Calu3 (cell line): ENCODE results near the gene UBR4. TPM values are rescaled to one million over a fixed set of nuclear protein-coding genes. Genes with fewer than 3 reads are reported as not detected.

Experiments
- BruUV-seq: library from RNA; stranded (reverse); fragments of 400-500 nt; replicated peaks from 2 replicates; lab custom pipeline; 2021; lab: Mats Ljungman, UMichigan
- CTCF ChIA-PET: fragments of 300-600 bp; sonication (Branson Sonifier 250); formaldehyde crosslinking; loops from one replicate; lab custom pipeline; 2022; ENCODE audit warnings: antibody characterized with exemption; lab: Charles Lee
- DNase-seq: peaks from one replicate; pipeline ENCODE4 v3.0.0; 2022
- H3K27ac Mint-ChIP-seq: one replicate; pipeline ENCODE4 v1.8.0; 2022; ENCODE audit warnings: mixed read lengths; ENCODE audit not compliant: unreplicated experiment
- H3K27me3 Mint-ChIP-seq: one replicate; pipeline ENCODE4 v1.8.0; 2022; ENCODE audit warnings: mixed read lengths; ENCODE audit not compliant: unreplicated experiment
- H3K36me3 Mint-ChIP-seq: one replicate; pipeline ENCODE4 v1.8.0; 2022; ENCODE audit warnings: mild to moderate bottlenecking, moderate library complexity, mixed read lengths; ENCODE audit not compliant: insufficient read depth, unreplicated experiment
- H3K4me1 Mint-ChIP-seq: one replicate; pipeline ENCODE4 v1.8.0; 2022; ENCODE audit warnings: mild to moderate bottlenecking, low read depth, mixed read lengths; ENCODE audit not compliant: unreplicated experiment
- H3K4me3 Mint-ChIP-seq: one replicate; pipeline ENCODE4 v1.8.0; 2022; ENCODE audit warnings: mild to moderate bottlenecking, low read depth, moderate library complexity, mixed read lengths; ENCODE audit not compliant: unreplicated experiment
- H3K9me3 Mint-ChIP-seq: one replicate; pipeline ENCODE4 v1.8.0; 2022; ENCODE audit warnings: low read depth, mixed read lengths; ENCODE audit not compliant: unreplicated experiment
- CTCF ChIP-seq: fragments of 200-600 bp; IDR thresholded peaks from one replicate; pipeline ENCODE4 v1.8.0; 2022; ENCODE audit warnings: antibody characterized with exemption; ENCODE audit not compliant: unreplicated experiment
- intact Hi-C: fragments of 100-400 bp; cut with micrococcal nuclease; formaldehyde crosslinking; loops from one replicate; pipeline ENCODE4 v1.10.0; 2022; ENCODE audit not compliant: unreplicated experiment
- total RNA-seq: library from RNA; stranded (reverse); gene quantifications from 2 replicates; pipeline ENCODE4 v1.2.3, GENCODE V29; 2022

The UBR4 gene
- total RNA-seq, 1 experiment from 2014 or later: 123 TPM

- no peak overlapping the region for H3K4me3 Mint-ChIP-seq
- no TSS peak for BruUV-seq
- DNase-seq: no peak
- CTCF ChIA-PET: no interaction called here
- intact Hi-C loops: no loop called here
- H3K36me3 Mint-ChIP-seq: peaks cover 5% of the 10 kb centered on the region
- H3K27ac Mint-ChIP-seq: no peak overlapping the region
- H3K4me1 Mint-ChIP-seq: peaks cover 37% of the 10 kb centered on the region
- no peaks in the 10 kb centered on the region for H3K9me3 Mint-ChIP-seq
- H3K27me3 Mint-ChIP-seq: no peaks in the 10 kb centered on the region
- TF ChIP-seq CTCF: no peak
Observed at GRCh38 chr1:19049128-19049768, 160.8 kb downstream of the UBR4 start.

GRCh38 chr1:19046972-19047731 is 162.9 kb downstream of the UBR4 start:
- no peak for DNase-seq
- Mint-ChIP-seq H3K36me3 (peaks cover 6% of the 10 kb centered on the region), H3K27me3 (no peaks in the 10 kb centered on the region), H3K4me3 (no peak overlapping the region), H3K27ac (no peak overlapping the region), H3K4me1 (peaks cover 29% of the 10 kb centered on the region), H3K9me3 (no peaks in the 10 kb centered on the region)
- BruUV-seq: no TSS peak
- no peak for TF ChIP-seq CTCF
- intact Hi-C loops: no loop called here
- CTCF ChIA-PET: no interaction called here

GRCh38 chr1:19045898-19046880 is 163.9 kb downstream of the UBR4 start:
- intact Hi-C loops: no loop called here
- no peak for DNase-seq
- peaks cover 6% of the 10 kb centered on the region for H3K36me3 Mint-ChIP-seq
- no TSS peak for BruUV-seq
- no peak overlapping the region for H3K27ac Mint-ChIP-seq
- H3K9me3 Mint-ChIP-seq: no peaks in the 10 kb centered on the region
- no peaks in the 10 kb centered on the region for H3K27me3 Mint-ChIP-seq
- CTCF ChIA-PET: no interaction called here
- no peak for TF ChIP-seq CTCF
- peaks cover 29% of the 10 kb centered on the region for H3K4me1 Mint-ChIP-seq
- no peak overlapping the region for H3K4me3 Mint-ChIP-seq
